ENCODE results near the gene TERT.

DNA sequence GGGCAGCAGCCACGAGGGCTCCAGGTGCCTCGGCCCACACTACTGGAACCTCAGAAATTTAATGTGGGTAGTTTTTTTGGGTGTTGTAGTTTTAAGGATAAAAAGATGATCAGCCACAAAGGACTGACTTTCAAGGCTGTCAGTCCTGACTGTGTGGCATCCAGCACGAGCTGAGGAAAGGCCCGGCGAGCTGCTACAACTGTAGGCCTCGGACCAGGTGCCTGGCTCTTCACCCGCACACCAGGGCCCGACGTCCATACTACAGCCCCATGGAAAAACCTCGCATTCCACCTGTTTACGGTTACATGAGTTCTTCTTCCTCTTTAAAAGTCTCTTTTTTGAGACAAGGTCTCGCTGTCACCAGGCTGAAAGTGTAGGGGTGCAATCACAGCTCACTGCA, 47.4 kb upstream of the TERT start:
- TF ChIP-seq MAZ (IDR thresholded peaks at IDR 0.05; ENCODE audit: borderline replicate concordance, low read depth, low read length) (no peak), NPAS2 (CRISPR knock-in tag; IDR thresholded peaks at IDR 0.05; ENCODE audit: borderline replicate concordance) (no peak), CEBPB (IDR thresholded peaks at IDR 0.05) (no peak), KDM5A (IDR thresholded peaks at IDR 0.05) (no peak), POLR2A (IDR thresholded peaks at IDR 0.05; ENCODE audit: low read length) (no peak), USF2 (IDR thresholded peaks at IDR 0.05) (no peak), JUN (IDR thresholded peaks at IDR 0.05) (no peak), MYC (IDR thresholded peaks at IDR 0.05; ENCODE audit: borderline replicate concordance, low read length) (no peak), ESRRA (IDR thresholded peaks at IDR 0.05; ENCODE audit: borderline replicate concordance, low read length) (no peak), NR3C1 (IDR thresholded peaks at IDR 0.05) (no peak)
- TF ChIP-seq, protein P1, sequence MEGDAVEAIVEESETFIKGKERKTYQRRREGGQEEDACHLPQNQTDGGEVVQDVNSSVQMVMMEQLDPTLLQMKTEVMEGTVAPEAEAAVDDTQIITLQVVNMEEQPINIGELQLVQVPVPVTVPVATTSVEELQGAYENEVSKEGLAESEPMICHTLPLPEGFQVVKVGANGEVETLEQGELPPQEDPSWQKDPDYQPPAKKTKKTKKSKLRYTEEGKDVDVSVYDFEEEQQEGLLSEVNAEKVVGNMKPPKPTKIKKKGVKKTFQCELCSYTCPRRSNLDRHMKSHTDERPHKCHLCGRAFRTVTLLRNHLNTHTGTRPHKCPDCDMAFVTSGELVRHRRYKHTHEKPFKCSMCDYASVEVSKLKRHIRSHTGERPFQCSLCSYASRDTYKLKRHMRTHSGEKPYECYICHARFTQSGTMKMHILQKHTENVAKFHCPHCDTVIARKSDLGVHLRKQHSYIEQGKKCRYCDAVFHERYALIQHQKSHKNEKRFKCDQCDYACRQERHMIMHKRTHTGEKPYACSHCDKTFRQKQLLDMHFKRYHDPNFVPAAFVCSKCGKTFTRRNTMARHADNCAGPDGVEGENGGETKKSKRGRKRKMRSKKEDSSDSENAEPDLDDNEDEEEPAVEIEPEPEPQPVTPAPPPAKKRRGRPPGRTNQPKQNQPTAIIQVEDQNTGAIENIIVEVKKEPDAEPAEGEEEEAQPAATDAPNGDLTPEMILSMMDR (IDR thresholded peaks at IDR 0.05): no peak
- TF ChIP-seq, protein P2, sequence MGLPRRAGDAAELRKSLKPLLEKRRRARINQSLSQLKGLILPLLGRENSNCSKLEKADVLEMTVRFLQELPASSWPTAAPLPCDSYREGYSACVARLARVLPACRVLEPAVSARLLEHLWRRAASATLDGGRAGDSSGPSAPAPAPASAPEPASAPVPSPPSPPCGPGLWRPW (IDR thresholded peaks at IDR 0.05): no peak
